Heart right ventricle (tissue), 16 donors: ENCODE results near the gene GREB1. TPM values are rescaled to one million over a fixed set of nuclear protein-coding genes. Genes with fewer than 3 reads are reported as not detected.
"Not testable (repeated sequence)": the region's sequence is repeated elsewhere in the genome, so short reads cannot be mapped to it uniquely, and the experiment has no call there.

ENCODE experiments used
- ATAC-seq, 8 donors: fragments of 200-7000 bp; cut with Tn5 transposase; one replicate each; pipeline ENCODE4 v1.9.1; 2020; ENCODE audit warnings: mild to moderate bottlenecking in 8 of 8, moderate library complexity in 8 of 8, moderate number of reproducible peaks in 1 of 8
- DNase-seq, 2 donors: peaks; one replicate each; pipeline ENCODE4 v3.0.0-alpha.2; 2020
- H3K27ac ChIP-seq, 10 donors: fragments of 200-600 bp; sonication (generic) in 2 of 10; one replicate each; pipeline versions ENCODE4 v1.5.0 to v1.8.0; 2020 to 2022; ENCODE audit warnings: mild to moderate bottlenecking in 3 of 10
- H3K27me3 ChIP-seq, 7 donors: fragments of 200-600 bp; one replicate each; pipeline ENCODE4 v1.8.0; 2021 to 2022; ENCODE audit warnings: mild to moderate bottlenecking in 2 of 7
- H3K36me3 ChIP-seq, 9 donors: fragments of 200-600 bp; sonication (generic) in 1 of 9; one replicate each; pipeline versions ENCODE4 v1.5.0 to v1.8.0; 2020 to 2022; ENCODE audit warnings: mild to moderate bottlenecking in 2 of 9
- H3K4me1 ChIP-seq, 9 donors: fragments of 200-600 bp; sonication (generic) in 1 of 9; one replicate each; pipeline versions ENCODE4 v1.5.0 to v1.8.0; 2020 to 2022; ENCODE audit warnings: mild to moderate bottlenecking in 4 of 9
- H3K4me3 ChIP-seq, 10 donors: fragments of 200-600 bp; sonication (generic) in 2 of 10; one replicate each; pipeline versions ENCODE4 v1.5.0 to v1.8.0; 2020 to 2022; ENCODE audit warnings: mild to moderate bottlenecking in 7 of 10, moderate library complexity in 2 of 10
- H3K9me3 ChIP-seq, 11 donors: fragments of 200-600 bp in 10 of 11; sonication (generic) in 2 of 11; one replicate each; pipeline versions ENCODE4 v1.5.0 to v1.8.0; 2013 to 2022; ENCODE audit warnings: mild to moderate bottlenecking in 2 of 11, control low read depth in 1 of 11, moderate library complexity in 1 of 11
- CTCF ChIP-seq, 9 donors: fragments of 200-600 bp; sonication (generic) in 2 of 9; IDR thresholded peaks; one replicate each; pipeline versions ENCODE4 v1.5.0 to v1.8.0; 2021 to 2022; ENCODE audit warnings: antibody characterized with exemption in 9 of 9, mild to moderate bottlenecking in 5 of 9, moderate library complexity in 1 of 9
- WGBS, 2 donors: extraction: QIAGEN DNeasy Blood & Tissue Kit; methylation state at CpG; one replicate each; pipeline ENCODE4 v1.1.7; 2013; ENCODE audit warnings: inconsistent platforms in 1 of 2; 5-methylcytosine and 5-hydroxymethylcytosine counted together
- intact Hi-C, 10 donors: fragments of 100-400 bp; cut with DNase I; formaldehyde crosslinking; loops; one replicate each; pipeline versions ENCODE4 v1.11.1 to v1.14.2; 2022
- polyA plus RNA-seq, 2 donors: library from polyadenylated mRNA; stranded (reverse); fragments of 200-250 nt; gene quantifications; one replicate each; pipeline ENCODE4 v1.2.3, GENCODE V29; 2013
- total RNA-seq, 10 donors: library from RNA; stranded (reverse); fragmentation: NEBNext Ultra II Directional in 3 of 10; extraction: Animal tissue kit (Norgen Biotek cat#: 25700) in 3 of 10; gene quantifications; one replicate each; pipeline versions ENCODE4 v1.2.1 to v1.2.4, GENCODE V29; 2021 to 2023
- donor health status: Arrhythmogenic right ventricular cardiomyopathy.
- donor health status: ischemic (EF 13 %, LVEDD 7.1; RV severe dilation, severe dysfunction).
- donor health status: healthy with polysubstance abuse.
- donor health status: DM: no; HTN: yes; CAD: no.
- donor health status: DM: no; HTN: no; CAD: no.
- donor health status: ischemic (EF 25% LVEDD 6.9; RV normal size, moderate dysfunction).
- donor health status: ischemic (EF 25% LVEDD 5.7; RV mildly dilated, moderate dysfunction).
- donor health status: healthy.
- donor health status: DM: yes; HTN: yes; CAD: no.
- donor health status: Ischemic cardiomyopathy.
- donor health status: ischemic (EF 35%, LVEDD 5.7; RV mildly dilated, moderate dysfunction).
- donor health status: nonischemic (EF 11% LVEDD 7.7; RV severe dilation, severe dysfunction).
- donor health status: DM: yes; HTN: yes; CAD: no.
- donor health status: PGD.
- donor health status: ischemic (EF 29% LVEDD 5.4; RV normal size, mild dysfunction).
- donor health status: nonischemic (EF 23%, LVEDD 6.1; RV moderate dilation, normal function).

GREB1 gene
- total and polyA plus RNA-seq, 12 donors = 1.2 to 15.6 (median 7.8) TPM

GRCh38 chr2:11659851-11660250, 126.0 kb downstream of the GREB1 start:
- H3K4me3 ChIP-seq = no peak overlapping the region
- no peak for ATAC-seq
- 93 to 95% methylated on average over 10 of the region's 10 CpGs for WGBS, 2 donors
- no peaks in the 10 kb centered on the region for H3K36me3 ChIP-seq
- peaks cover 0 to 4% (median 0%) of the 10 kb centered on the region in 9 donors for H3K4me1 ChIP-seq
- no peak for DNase-seq
- TF ChIP-seq CTCF (IDR thresholded peaks at IDR 0.05) = no peak
- intact Hi-C loops = no loop called here
- H3K27ac ChIP-seq = no peak overlapping the region
- peaks cover 0 to 16% (median 0%) of the 10 kb centered on the region in 11 donors for H3K9me3 ChIP-seq
- H3K27me3 ChIP-seq = peaks cover 0 to 47% (median 19%) of the 10 kb centered on the region in 7 donors

- ATAC-seq, H3K36me3 ChIP-seq, H3K27ac ChIP-seq, H3K4me1 ChIP-seq, DNase-seq, H3K4me3 ChIP-seq, intact Hi-C loops: not testable (repeated sequence)
- 89 to 94% methylated on average over 2 of the region's 2 CpGs for WGBS, 2 donors
- H3K9me3 ChIP-seq = peaks cover 0 to 16% (median 0%) of the 10 kb centered on the region in 11 donors
- H3K27me3 ChIP-seq = peaks cover 0 to 47% (median 19%) of the 10 kb centered on the region in 7 donors
These were observed 126.6 kb downstream of the GREB1 start for GRCh38 chr2:11660396-11660795.

GRCh38 chr2:11661891-11662435, 128.1 kb downstream of the GREB1 start:
- intact Hi-C loops = no loop called here

GRCh38 chr2:11662882-11663281, 129.0 kb downstream of the GREB1 start:
- TF ChIP-seq CTCF (IDR thresholded peaks at IDR 0.05) = no peak
- Histone ChIP-seq H3K27me3 (peaks cover 0 to 50% (median 14%) of the 10 kb centered on the region in 7 donors), H3K4me3 (no peak overlapping the region), H3K4me1 (no peaks in the 10 kb centered on the region), H3K36me3 (no peaks in the 10 kb centered on the region), H3K27ac (no peak overlapping the region), H3K9me3 (peaks cover 0 to 16% (median 0%) of the 10 kb centered on the region in 11 donors)
- intact Hi-C loops = no loop called here
- DNase-seq = no peak
- ATAC-seq = no peak

More at GRCh38 chr2:11661891-11662435, 128.1 kb downstream of the GREB1 start:
- no peak for ATAC-seq
- TF ChIP-seq CTCF (IDR thresholded peaks at IDR 0.05) = no peak
- Histone ChIP-seq H3K27me3 (peaks cover 0 to 49% (median 19%) of the 10 kb centered on the region in 7 donors), H3K36me3 (no peaks in the 10 kb centered on the region), H3K27ac (no peak overlapping the region), H3K4me3 (no peak overlapping the region), H3K4me1 (no peaks in the 10 kb centered on the region), H3K9me3 (peaks cover 0 to 16% (median 0%) of the 10 kb centered on the region in 11 donors)
- no peak for DNase-seq
- 88 to 89% methylated on average over 18 of the region's 18 CpGs for WGBS, 2 donors

DNA sequence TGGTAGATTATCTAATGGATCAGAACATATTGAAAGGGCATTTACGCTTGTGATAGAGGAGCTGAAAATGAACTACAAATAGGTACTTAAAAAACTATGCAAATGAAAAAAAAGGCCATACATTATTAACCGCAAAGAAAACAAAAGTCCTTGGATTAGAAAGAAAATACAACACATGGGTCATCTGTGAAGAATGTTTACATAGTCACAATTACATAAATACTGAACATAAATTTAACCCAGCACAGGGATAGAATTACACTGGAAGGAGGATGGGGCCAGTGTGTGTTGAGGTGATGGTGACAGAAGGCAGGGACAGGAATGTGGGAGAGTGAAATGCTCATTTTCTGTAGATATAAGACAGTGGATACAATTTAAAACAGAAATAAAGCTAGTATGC, 129.6 kb downstream of the GREB1 start:
- ATAC-seq (no peak), DNase-seq (no peak)
- intact Hi-C loops = no loop called here
- H3K9me3 ChIP-seq = peaks cover 0 to 16% (median 0%) of the 10 kb centered on the region in 11 donors
- H3K27me3 ChIP-seq = peaks cover 0 to 52% (median 14%) of the 10 kb centered on the region in 7 donors
- H3K4me3 ChIP-seq = no peak overlapping the region
- 83 to 86% methylated on average over 2 of the region's 2 CpGs for WGBS, 2 donors
- no peak overlapping the region for H3K27ac ChIP-seq
- no peaks in the 10 kb centered on the region for H3K4me1 ChIP-seq
- H3K36me3 ChIP-seq = no peaks in the 10 kb centered on the region
- no peak for TF ChIP-seq CTCF (IDR thresholded peaks at IDR 0.05)
